DOHH2 (cell line): Measurements from ENCODE around the gene IFRD2.
"Not testable (repeated sequence)": the region's sequence is repeated elsewhere in the genome, so short reads cannot be mapped to it uniquely, and the experiment has no call there.

Experiments
- H3F3A ChIP-seq: fragments of 200-600 bp; sonication (generic), shearing (Covaris generic); 2 replicates; pipeline ENCODE4 v1.6.0; 2016; ENCODE audit warnings: antibody characterized with exemption, mild to moderate bottlenecking; ENCODE audit not compliant: control insufficient read depth, insufficient read depth
- H3K27ac ChIP-seq: fragments of 200-600 bp; sonication (generic); 2 replicates; pipeline ENCODE4 v1.5.1; 2014; ENCODE audit warnings: low read depth, mild to moderate bottlenecking, low read length, moderate library complexity
- H3K27me3 ChIP-seq: fragments of 200-600 bp; sonication (generic); 2 replicates; pipeline ENCODE4 v1.6.1; 2014; ENCODE audit warnings: mild to moderate bottlenecking, low read length, mixed read lengths; ENCODE audit not compliant: control insufficient read depth
- H3K36me3 ChIP-seq: fragments of 200-600 bp; sonication (generic); 2 replicates; pipeline ENCODE4 v1.6.1; 2014; ENCODE audit warnings: mild to moderate bottlenecking, low read length, moderate library complexity, mixed read lengths; ENCODE audit not compliant: control insufficient read depth
- H3K4me1 ChIP-seq: fragments of 200-600 bp; sonication (generic); 2 replicates; pipeline ENCODE4 v1.6.1; 2014; ENCODE audit warnings: mild to moderate bottlenecking, low read length, mixed read lengths; ENCODE audit not compliant: control insufficient read depth
- H3K4me2 ChIP-seq: fragments of 200-600 bp; sonication (generic); 2 replicates; pipeline ENCODE4 v1.6.0; 2014; ENCODE audit warnings: mild to moderate bottlenecking, low read length, moderate library complexity
- H3K4me3 ChIP-seq: fragments of 200-600 bp; sonication (generic); 2 replicates; pipeline ENCODE4 v1.5.1; 2014; ENCODE audit warnings: mild to moderate bottlenecking, low read length, mixed read lengths
- H3K79me2 ChIP-seq: fragments of 200-600 bp; sonication (generic); 2 replicates; pipeline ENCODE4 v1.6.1; 2014; ENCODE audit warnings: mild to moderate bottlenecking, low read length, mixed read lengths; ENCODE audit not compliant: control insufficient read depth
- H3K9me2 ChIP-seq: fragments of 200-600 bp; sonication (generic); replicated peaks from 2 replicates; pipeline ENCODE4 v1.6.1; 2014; ENCODE audit warnings: mild to moderate bottlenecking, low read length, mixed read lengths; ENCODE audit not compliant: control insufficient read depth
- H3K9me3 ChIP-seq: fragments of 200-600 bp; sonication (generic); 2 replicates; pipeline ENCODE4 v1.6.1; 2014; ENCODE audit warnings: antibody characterized with exemption, low read length, mixed read lengths; ENCODE audit not compliant: control insufficient read depth, insufficient read depth
- H4K20me1 ChIP-seq: fragments of 200-600 bp; sonication (generic); 2 replicates; pipeline ENCODE4 v1.6.0; 2014; ENCODE audit warnings: low read depth, mild to moderate bottlenecking, antibody characterized with exemption, low read length, moderate library complexity; ENCODE audit not compliant: control insufficient read depth, insufficient read depth
- EZH2phosphoT487 ChIP-seq: fragments of 200-600 bp; sonication (generic); IDR thresholded peaks from 2 replicates; pipeline ENCODE4 v1.6.1; 2017; ENCODE audit warnings: borderline replicate concordance, mild to moderate bottlenecking, antibody characterized with exemption, low read length, moderate library complexity, mixed read lengths
- TF ChIP-seq, protein P1 (sequence below): fragments of 200-600 bp; sonication (generic); IDR thresholded peaks from one replicate; pipeline ENCODE4 v1.5.1; 2014; ENCODE audit warnings: antibody characterized with exemption, mild to moderate bottlenecking, low read depth, low read length; ENCODE audit not compliant: poor library complexity, severe bottlenecking

The IFRD2 gene

GRCh38 chr3:50272911-50273688 is 19.1 kb downstream of the IFRD2 start:
- H3K79me2 ChIP-seq: no peaks in the 10 kb centered on the region
- peak overlapping the region; percentile 50 for H3K4me2 ChIP-seq
- H3K9me3 ChIP-seq: no peaks in the 10 kb centered on the region
- H3K27me3 ChIP-seq: peaks cover 50% of the 10 kb centered on the region
- H4K20me1 ChIP-seq: no peaks in the 10 kb centered on the region
- H3F3A ChIP-seq: no peaks in the 10 kb centered on the region
- peak overlapping the region; percentile 21; the same call in 1 of the 2 replicates for H3K4me3 ChIP-seq
- no peak for TF ChIP-seq EZH2phosphoT487
- TF ChIP-seq, protein P1, sequence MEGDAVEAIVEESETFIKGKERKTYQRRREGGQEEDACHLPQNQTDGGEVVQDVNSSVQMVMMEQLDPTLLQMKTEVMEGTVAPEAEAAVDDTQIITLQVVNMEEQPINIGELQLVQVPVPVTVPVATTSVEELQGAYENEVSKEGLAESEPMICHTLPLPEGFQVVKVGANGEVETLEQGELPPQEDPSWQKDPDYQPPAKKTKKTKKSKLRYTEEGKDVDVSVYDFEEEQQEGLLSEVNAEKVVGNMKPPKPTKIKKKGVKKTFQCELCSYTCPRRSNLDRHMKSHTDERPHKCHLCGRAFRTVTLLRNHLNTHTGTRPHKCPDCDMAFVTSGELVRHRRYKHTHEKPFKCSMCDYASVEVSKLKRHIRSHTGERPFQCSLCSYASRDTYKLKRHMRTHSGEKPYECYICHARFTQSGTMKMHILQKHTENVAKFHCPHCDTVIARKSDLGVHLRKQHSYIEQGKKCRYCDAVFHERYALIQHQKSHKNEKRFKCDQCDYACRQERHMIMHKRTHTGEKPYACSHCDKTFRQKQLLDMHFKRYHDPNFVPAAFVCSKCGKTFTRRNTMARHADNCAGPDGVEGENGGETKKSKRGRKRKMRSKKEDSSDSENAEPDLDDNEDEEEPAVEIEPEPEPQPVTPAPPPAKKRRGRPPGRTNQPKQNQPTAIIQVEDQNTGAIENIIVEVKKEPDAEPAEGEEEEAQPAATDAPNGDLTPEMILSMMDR: peak; percentile 94
- no peaks in the 10 kb centered on the region for H3K36me3 ChIP-seq
- H3K27ac ChIP-seq: no peak overlapping the region
- H3K9me2 ChIP-seq: no peaks in the 10 kb centered on the region
- H3K4me1 ChIP-seq: peaks cover 13% of the 10 kb centered on the region

- peaks cover 52% of the 10 kb centered on the region for H3K27me3 ChIP-seq
- H3K79me2 ChIP-seq, H3F3A ChIP-seq, H3K9me2 ChIP-seq, H3K36me3 ChIP-seq, H3K27ac ChIP-seq, H3K9me3 ChIP-seq, H3K4me3 ChIP-seq, H4K20me1 ChIP-seq: not testable (repeated sequence)
- H3K4me2 ChIP-seq: peak overlapping the region; percentile 50; the same call in 1 of the 2 replicates
- H3K4me1 ChIP-seq: peaks cover 13% of the 10 kb centered on the region
These were observed 19.7 kb downstream of the IFRD2 start for GRCh38 chr3:50272538-50272910.

GRCh38 chr3:50271314-50271936 is 20.8 kb downstream of the IFRD2 start:
- no peaks in the 10 kb centered on the region for H3F3A ChIP-seq
- TF ChIP-seq, protein P1: no peak
- TF ChIP-seq EZH2phosphoT487: no peak
- H3K4me1 ChIP-seq: peaks cover 13% of the 10 kb centered on the region
- H4K20me1 ChIP-seq: no peaks in the 10 kb centered on the region
- no peak overlapping the region for H3K4me3 ChIP-seq
- H3K9me3 ChIP-seq: no peaks in the 10 kb centered on the region
- no peaks in the 10 kb centered on the region for H3K36me3 ChIP-seq
- no peaks in the 10 kb centered on the region for H3K79me2 ChIP-seq
- H3K9me2 ChIP-seq: no peaks in the 10 kb centered on the region
- no peak overlapping the region for H3K27ac ChIP-seq
- no peak overlapping the region for H3K4me2 ChIP-seq
- peaks cover 63% of the 10 kb centered on the region for H3K27me3 ChIP-seq
